MM.1S (cell line): Measurements from ENCODE around the gene PROK2.

Experiments used
- DNase-seq: peaks from one replicate; pipeline ENCODE4 v3.0.0-alpha.2; 2015
- H2AFZ ChIP-seq: fragments of 300-600 bp; sonication (generic); 2 replicates; pipeline ENCODE4 v1.6.0; 2016; ENCODE audit warnings: antibody characterized with exemption, low read length
- H3F3A ChIP-seq: fragments of 300-600 bp; sonication (generic); 2 replicates; pipeline ENCODE4 v1.6.1; 2016; ENCODE audit warnings: mild to moderate bottlenecking, antibody characterized with exemption, low read length, moderate library complexity, mixed read lengths; ENCODE audit not compliant: insufficient read depth
- H3K27ac ChIP-seq: fragments of 300-600 bp; sonication (generic); 2 replicates; pipeline ENCODE4 v1.5.1; 2016; ENCODE audit warnings: mild to moderate bottlenecking, low read length
- H3K27me3 ChIP-seq: fragments of 300-600 bp; sonication (generic); replicated peaks from 2 replicates; pipeline ENCODE4 v1.6.0; 2016; ENCODE audit warnings: low read length; ENCODE audit not compliant: insufficient read depth
- H3K36me3 ChIP-seq: fragments of 300-600 bp; sonication (generic); replicated peaks from 2 replicates; pipeline ENCODE4 v1.6.1; 2016; ENCODE audit warnings: mild to moderate bottlenecking, low read length, mixed read lengths; ENCODE audit not compliant: insufficient read depth
- H3K4me1 ChIP-seq: fragments of 300-600 bp; sonication (generic); 2 replicates; pipeline ENCODE4 v1.6.1; 2016; ENCODE audit warnings: low read length, mixed read lengths
- H3K4me2 ChIP-seq: fragments of 300-600 bp; sonication (generic); 2 replicates; pipeline ENCODE4 v1.6.0; 2016; ENCODE audit warnings: low read depth, low read length
- H3K4me3 ChIP-seq: fragments of 300-600 bp; sonication (generic); 2 replicates; pipeline ENCODE4 v1.5.1; 2016; ENCODE audit warnings: low read length, mixed read lengths
- H3K79me2 ChIP-seq: fragments of 300-600 bp; sonication (generic); 2 replicates; pipeline ENCODE4 v1.6.1; 2016; ENCODE audit warnings: mixed run types, low read length, mixed read lengths
- H3K9ac ChIP-seq: fragments of 300-600 bp; sonication (generic); 2 replicates; pipeline ENCODE4 v1.6.1; 2016; ENCODE audit warnings: low read length, mixed read lengths
- H3K9me2 ChIP-seq: fragments of 300-600 bp; sonication (generic); replicated peaks from 2 replicates; pipeline ENCODE4 v1.6.1; 2016; ENCODE audit warnings: mild to moderate bottlenecking, low read length, mixed read lengths; ENCODE audit not compliant: insufficient read depth
- H3K9me3 ChIP-seq: fragments of 300-600 bp; sonication (generic); replicated peaks from 2 replicates; pipeline ENCODE4 v1.6.1; 2016; ENCODE audit warnings: mild to moderate bottlenecking, low read length, mixed read lengths; ENCODE audit not compliant: insufficient read depth
- H4K20me1 ChIP-seq: fragments of 300-600 bp; sonication (generic); 2 replicates; pipeline ENCODE4 v1.6.1; 2016; ENCODE audit warnings: mild to moderate bottlenecking, low read length, moderate library complexity, mixed read lengths; ENCODE audit not compliant: insufficient read depth
- CTCF ChIP-seq: fragments of 300-600 bp; sonication (generic); IDR thresholded peaks from 2 replicates; pipeline ENCODE4 v1.5.1; 2016; ENCODE audit warnings: antibody characterized with exemption, low read length, mixed read lengths
- EZH2 ChIP-seq: fragments of 300-600 bp; sonication (generic); optimal IDR thresholded peaks from 2 replicates; pipeline ENCODE3; 2017; ENCODE audit warnings: low read depth, mild to moderate bottlenecking, antibody characterized with exemption, low read length, mixed read lengths
- EZH2phosphoT487 ChIP-seq: fragments of 300-600 bp; sonication (generic); IDR thresholded peaks from 2 replicates; pipeline ENCODE4 v1.6.1; 2018; ENCODE audit warnings: antibody characterized with exemption, low read length

Gene PROK2

GRCh38 chr3:71760140-71760539, 24.8 kb downstream of the PROK2 start:
- Histone ChIP-seq H4K20me1 (no peaks in the 10 kb centered on the region), H3K79me2 (no peaks in the 10 kb centered on the region), H3K27me3 (no peaks in the 10 kb centered on the region), H3K4me2 (no peak overlapping the region), H3K4me3 (no peak overlapping the region), H3K9ac (no peak overlapping the region), H3F3A (no peaks in the 10 kb centered on the region), H2AFZ (no peak overlapping the region), H3K4me1 (no peaks in the 10 kb centered on the region), H3K27ac (no peak overlapping the region), H3K9me2 (no peaks in the 10 kb centered on the region), H3K9me3 (no peaks in the 10 kb centered on the region), H3K36me3 (no peaks in the 10 kb centered on the region)
- no peak for TF ChIP-seq CTCF
- no peak for DNase-seq

- no peak for DNase-seq
- no peaks in the 10 kb centered on the region for H3K79me2 ChIP-seq
- no peak overlapping the region for H3K4me2 ChIP-seq
- no peaks in the 10 kb centered on the region for H4K20me1 ChIP-seq
- H2AFZ ChIP-seq: no peak overlapping the region
- no peaks in the 10 kb centered on the region for H3K4me1 ChIP-seq
- H3K9me3 ChIP-seq: no peaks in the 10 kb centered on the region
- no peak overlapping the region for H3K9ac ChIP-seq
- TF ChIP-seq CTCF (no peak), EZH2 (no peak), EZH2phosphoT487 (no peak)
- no peaks in the 10 kb centered on the region for H3K36me3 ChIP-seq
- H3K4me3 ChIP-seq: no peak overlapping the region
- no peaks in the 10 kb centered on the region for H3F3A ChIP-seq
- no peak overlapping the region for H3K27ac ChIP-seq
- no peaks in the 10 kb centered on the region for H3K27me3 ChIP-seq
- H3K9me2 ChIP-seq: no peaks in the 10 kb centered on the region
These were observed 25.5 kb downstream of the PROK2 start for GRCh38 chr3:71759401-71759800.

GRCh38 chr3:71758091-71758490, 26.9 kb downstream of the PROK2 start:
- H3F3A ChIP-seq: no peaks in the 10 kb centered on the region
- H4K20me1 ChIP-seq: no peaks in the 10 kb centered on the region
- no peak overlapping the region for H2AFZ ChIP-seq
- no peak overlapping the region for H3K9ac ChIP-seq
- no peaks in the 10 kb centered on the region for H3K36me3 ChIP-seq
- no peak overlapping the region for H3K4me3 ChIP-seq
- no peaks in the 10 kb centered on the region for H3K27me3 ChIP-seq
- TF ChIP-seq EZH2phosphoT487 (no peak), EZH2 (no peak), CTCF (no peak)
- no peaks in the 10 kb centered on the region for H3K9me3 ChIP-seq
- H3K27ac ChIP-seq: no peak overlapping the region
- H3K4me2 ChIP-seq: no peak overlapping the region
- no peaks in the 10 kb centered on the region for H3K9me2 ChIP-seq
- no peaks in the 10 kb centered on the region for H3K79me2 ChIP-seq
- H3K4me1 ChIP-seq: no peaks in the 10 kb centered on the region
- no peak for DNase-seq
